GM18511 (cell line): ENCODE results near the gene ERCC2.
"Not testable (repeated sequence)": the region's sequence is repeated elsewhere in the genome, so short reads cannot be mapped to it uniquely, and the experiment has no call there.

Experiments
- ATAC-seq: cut with Tn5 transposase; IDR thresholded peaks from one replicate; pipeline ENCODE4 v1.9.1; 2021; ENCODE audit warnings: mild to moderate bottlenecking, moderate library complexity; ENCODE audit not compliant: unreplicated experiment

Gene ERCC2

DNA sequence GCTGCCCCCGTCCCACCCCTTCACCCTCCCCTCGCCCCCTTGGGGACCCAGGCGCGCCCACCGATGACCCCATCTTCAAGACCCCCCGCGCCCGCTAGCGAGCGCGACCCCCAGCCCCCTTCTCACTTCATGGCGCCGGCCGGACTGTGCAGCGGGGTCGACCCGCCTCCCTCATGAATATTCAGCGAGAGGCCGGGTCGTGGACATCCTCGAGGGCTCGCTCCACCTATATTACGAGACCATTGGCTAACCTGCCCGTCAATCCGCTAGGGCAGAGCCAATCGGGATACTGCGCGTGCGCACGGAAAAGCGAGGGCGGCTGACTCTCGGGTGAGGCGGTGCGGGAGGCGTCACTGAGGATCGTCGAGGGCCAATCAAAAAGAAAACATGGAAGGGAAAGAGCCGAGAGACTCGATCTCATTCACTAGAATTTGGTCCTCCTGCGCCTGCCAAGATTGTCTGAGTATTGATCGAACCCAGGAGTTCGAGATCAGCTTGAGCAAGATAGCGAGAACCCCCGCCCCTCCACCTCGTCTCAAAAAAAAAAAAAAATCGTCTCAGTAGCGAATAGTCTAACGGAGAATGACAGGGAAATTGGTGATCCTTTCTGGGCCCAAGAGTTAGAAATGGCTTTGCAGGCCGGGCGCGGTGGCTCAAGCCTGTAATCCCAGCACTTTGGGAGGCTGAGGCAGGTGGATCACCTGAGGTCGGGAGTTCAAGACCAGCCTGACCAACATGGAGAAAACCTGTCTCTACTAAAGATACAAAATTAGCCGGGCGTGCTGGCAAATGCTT lies at the start of gene ERCC2:
Gene ERCC2, minus strand, starts transcription at position 164 of the 795 bp plus-strand sequence. Its CDS starts 33 bp downstream, at position 131.
- ATAC-seq, result peak; percentile 97

- ATAC-seq, result no peak
These were observed 49.5 kb upstream of the ERCC2 start for GRCh38 chr19:45419895-45420294.

DNA sequence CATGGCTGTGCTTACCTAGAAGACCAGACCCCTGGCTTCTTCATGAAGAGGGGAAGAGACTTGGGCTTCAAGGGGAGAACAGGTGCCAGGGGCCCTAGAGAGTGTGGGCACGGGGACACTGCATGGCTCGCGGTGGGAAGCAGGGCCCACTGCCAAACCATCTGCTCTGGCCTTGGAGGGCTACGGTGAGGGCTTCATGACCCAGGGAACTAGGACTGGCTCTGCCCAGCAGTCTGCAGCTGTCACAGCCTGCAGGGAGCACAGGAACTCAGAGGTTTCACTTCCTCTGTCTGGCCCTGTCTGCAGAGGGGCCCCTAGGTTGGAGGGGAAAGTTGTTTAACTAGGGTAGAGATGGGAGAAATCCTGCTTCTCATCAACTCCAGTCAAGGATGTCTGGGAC lies 49.0 kb upstream of the ERCC2 start:
- ATAC-seq, result peak; percentile 63

DNA sequence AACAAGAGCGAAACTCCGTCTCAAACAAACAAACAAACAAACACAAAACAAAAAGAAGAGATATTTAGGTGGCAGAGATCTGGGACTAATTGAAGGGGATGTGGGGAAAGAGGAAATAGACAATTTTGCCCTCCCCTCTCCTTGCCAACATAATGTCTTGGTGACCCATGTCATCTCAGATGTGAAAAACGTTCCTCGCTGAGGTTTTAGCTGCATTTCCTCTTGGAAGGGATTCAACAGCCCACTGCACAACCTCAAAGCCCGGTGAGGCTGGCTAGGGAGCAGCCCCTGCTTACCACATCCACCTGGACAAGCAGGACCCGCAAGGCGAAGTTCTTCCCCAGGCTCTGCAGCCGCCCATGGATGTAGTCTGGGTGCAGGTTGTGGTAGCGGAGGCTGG lies 48.4 kb upstream of the ERCC2 start:
- no peak for ATAC-seq

- no peak for ATAC-seq
These were observed 46.8 kb upstream of the ERCC2 start for GRCh38 chr19:45417151-45417550.

GRCh38 chr19:45414468-45414867 lies 44.1 kb upstream of the ERCC2 start:
- no peak for ATAC-seq

DNA sequence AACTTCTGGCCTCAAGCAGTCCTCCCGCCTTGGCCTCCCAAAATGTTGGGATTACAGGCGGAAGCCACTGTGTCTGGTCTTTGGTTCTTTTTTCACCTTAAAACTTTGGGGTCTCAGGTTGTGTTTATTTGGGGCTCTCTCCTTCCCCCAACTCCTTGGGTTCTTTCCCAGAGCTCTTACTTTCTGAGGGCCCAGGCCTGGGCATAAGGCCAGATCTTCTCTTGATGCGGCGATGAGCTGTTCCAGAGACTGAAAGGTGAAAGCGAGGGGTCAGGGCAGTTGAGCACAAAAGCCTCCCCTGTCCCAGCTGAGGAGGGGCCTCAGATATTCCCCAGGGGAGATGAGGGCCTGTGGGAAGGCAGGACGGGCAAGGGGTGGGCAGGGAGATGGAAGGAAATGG lies 43.1 kb upstream of the ERCC2 start:
- ATAC-seq, result no peak

DNA sequence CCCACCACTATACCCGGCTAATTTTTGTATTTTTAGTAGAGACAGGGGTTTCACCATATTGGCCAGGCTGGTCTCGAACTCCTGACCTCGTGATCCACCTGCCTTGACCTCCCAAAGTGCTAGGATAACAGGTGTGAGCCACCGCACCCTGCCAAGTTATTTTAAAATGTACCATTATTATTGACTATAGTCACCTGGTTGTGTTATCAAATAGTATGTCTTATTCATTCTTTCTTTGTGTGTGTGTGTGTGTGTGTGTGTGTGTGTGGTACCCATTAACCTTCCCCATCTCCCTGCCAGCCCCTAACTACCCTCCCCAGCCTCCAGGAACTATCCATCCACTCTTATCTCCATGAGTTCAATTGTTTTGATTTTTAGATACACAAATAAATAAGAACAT lies 40.0 kb upstream of the ERCC2 start:
- not testable (repeated sequence) for ATAC-seq

DNA sequence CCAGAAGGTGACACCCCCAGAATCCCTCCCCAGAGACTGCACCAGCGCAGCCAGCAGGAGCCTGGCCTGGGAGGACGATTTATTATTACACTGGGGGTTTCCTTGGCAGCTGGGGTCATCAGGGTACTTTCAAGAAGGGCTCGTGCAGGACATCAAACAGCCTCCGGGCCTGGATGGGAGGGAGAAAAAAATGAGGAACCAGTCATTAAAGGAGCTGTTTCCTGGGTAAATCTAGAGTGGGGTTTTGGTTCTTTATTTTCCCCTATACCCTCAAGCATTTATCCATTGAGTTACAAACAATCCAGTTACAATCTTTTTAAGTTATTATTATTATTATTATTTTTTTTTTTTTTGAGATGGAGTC lies 39.2 kb upstream of the ERCC2 start:
- ATAC-seq, result no peak

DNA sequence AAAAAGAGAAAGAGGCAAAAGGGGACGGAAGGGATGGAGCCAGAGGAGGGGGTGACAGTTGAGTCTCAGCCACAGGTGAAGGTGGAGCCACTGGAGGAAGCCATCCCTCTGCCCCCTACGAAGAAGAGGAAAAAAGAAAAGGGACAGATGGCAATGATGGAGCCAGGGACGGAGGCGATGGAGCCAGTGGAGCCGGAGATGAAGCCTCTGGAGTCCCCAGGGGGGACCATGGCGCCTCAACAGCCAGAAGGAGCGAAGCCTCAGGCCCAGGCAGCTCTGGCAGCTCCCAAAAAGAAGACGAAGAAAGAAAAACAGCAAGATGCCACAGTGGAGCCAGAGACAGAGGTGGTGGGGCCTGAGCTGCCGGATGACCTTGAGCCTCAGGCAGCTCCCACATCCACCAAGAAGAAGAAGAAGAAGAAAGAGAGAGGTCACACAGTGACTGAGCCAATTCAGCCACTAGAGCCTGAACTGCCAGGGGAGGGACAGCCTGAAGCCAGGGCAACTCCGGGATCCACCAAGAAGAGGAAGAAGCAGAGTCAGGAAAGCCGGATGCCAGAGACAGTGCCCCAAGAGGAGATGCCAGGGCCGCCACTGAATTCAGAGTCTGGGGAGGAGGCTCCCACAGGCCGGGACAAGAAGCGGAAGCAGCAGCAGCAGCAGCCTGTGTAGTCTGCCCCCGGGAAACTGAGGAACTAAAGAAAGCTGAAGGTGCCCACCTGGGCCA lies 38.6 kb upstream of the ERCC2 start:
- no peak for ATAC-seq

- no peak for ATAC-seq
These were observed 37.7 kb upstream of the ERCC2 start for GRCh38 chr19:45408121-45408520.

DNA sequence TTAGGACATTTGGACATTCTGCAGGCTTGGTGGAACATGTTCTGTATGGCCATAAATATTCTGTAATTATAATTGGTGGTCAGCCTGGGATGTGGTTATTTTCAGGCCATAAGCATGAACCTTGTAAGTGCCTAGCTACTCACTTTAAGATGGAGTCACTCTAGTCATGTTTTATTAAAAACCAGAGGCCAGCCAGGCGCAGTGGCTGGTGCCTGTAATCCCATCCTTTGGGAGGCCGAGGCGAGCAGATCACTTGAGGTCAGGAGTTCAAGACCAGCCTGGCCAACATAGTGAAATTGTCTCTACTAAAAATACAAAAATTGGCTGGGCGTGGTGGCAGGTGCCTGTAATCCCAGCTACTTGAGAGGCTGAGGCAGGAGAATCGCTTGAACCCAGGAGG lies 37.2 kb upstream of the ERCC2 start:
- ATAC-seq, result not testable (repeated sequence)

DNA sequence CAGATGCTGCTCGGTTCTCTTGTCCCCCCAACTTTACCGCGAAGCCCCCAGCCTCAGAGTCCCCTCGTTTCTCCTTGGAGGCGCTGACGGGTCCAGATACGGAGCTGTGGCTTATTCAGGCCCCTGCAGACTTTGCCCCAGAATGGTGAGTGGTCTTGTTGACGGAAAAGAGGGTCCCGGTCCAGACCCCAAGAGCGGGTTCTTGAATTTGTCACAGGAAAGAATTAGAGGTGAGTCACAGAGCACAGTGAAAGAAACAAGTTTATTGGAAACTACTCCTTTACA lies 36.7 kb upstream of the ERCC2 start:
- ATAC-seq, result no peak

DNA sequence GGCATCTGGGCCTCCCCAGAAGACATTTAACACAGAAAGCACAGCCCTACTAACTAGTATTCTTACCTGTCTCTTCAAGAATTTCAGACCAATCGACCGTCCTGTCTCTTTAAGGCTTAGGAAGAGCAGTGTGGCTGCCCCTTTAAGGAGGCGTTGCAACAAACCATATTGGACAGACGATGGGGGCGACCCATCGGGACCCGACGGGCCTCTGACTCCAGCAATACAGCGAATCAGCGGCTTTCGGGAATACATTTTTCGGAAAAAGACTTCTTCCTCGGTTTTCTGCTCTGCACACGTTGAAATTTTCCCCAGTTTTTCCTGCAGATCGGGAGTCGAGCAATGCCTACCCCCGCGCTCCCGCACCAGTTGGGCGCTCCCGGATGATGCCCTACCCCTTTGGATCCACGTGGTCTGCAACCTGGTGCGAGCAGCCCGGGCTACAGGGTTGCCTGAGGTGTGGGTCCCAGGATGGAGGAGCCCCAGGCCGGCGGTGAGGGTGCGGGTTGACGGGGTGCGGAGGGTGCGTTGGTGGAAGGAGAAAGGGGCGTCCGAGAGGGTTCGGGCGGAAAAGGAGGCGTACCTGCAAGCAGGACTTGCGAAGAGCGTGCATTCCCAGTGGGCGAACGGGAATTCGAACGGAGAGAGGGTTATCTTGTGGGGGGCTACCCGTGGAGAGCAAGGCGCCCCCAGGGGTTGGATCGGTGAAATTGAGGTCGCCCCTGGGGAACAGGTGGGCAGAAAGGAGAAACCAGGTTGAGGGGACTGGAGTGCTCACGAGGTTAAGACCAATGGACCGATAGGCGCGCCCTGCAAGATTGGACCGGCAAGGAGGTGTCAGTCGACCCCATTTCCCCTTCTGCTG lies 36.1 kb upstream of the ERCC2 start, which contains the start of gene POLR1G:
Gene POLR1G, plus strand, starts transcription at position 419 of the 865 bp plus-strand sequence. Its CDS starts 53 bp downstream, at position 472.
- ATAC-seq, result peak; percentile 83

DNA sequence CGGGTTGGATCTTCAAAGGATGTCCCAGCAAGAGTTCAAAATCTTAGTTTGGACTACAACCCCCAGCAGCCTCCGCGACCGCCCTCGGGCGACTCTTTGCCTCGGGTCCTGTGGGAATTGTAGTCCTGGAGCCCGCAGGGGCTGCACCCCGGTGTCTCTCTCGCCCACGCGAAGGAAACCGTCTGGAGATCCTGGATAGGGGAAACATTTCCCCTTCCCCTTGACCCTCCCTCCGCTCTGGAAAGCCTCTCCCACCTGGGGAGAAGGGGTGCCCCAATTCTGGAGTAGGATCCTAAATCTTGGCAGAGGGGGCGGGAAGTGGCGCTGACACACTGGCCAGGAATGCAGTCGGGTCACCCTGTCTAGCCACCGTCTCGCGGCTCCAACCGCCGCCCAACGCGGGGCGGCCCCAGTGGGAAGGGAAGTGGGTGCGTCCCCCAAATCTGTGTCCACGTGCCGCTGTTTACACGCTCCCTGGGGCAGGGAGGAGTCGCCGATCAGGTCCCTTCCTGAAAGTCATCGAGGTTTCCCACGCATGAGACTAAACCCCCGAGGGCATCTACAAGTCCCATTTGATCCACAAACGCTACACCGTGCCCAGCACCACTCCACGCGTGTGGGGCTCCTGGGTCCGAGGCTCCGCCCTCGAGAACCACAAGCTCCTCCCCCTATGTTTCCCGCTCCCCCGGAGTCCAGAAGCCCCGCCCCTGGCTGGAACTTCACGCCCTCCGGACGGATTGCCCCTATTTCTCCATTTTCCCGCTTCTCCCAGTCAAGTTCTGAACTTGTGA lies 35.3 kb upstream of the ERCC2 start:
- ATAC-seq, result peak; percentile 52

DNA sequence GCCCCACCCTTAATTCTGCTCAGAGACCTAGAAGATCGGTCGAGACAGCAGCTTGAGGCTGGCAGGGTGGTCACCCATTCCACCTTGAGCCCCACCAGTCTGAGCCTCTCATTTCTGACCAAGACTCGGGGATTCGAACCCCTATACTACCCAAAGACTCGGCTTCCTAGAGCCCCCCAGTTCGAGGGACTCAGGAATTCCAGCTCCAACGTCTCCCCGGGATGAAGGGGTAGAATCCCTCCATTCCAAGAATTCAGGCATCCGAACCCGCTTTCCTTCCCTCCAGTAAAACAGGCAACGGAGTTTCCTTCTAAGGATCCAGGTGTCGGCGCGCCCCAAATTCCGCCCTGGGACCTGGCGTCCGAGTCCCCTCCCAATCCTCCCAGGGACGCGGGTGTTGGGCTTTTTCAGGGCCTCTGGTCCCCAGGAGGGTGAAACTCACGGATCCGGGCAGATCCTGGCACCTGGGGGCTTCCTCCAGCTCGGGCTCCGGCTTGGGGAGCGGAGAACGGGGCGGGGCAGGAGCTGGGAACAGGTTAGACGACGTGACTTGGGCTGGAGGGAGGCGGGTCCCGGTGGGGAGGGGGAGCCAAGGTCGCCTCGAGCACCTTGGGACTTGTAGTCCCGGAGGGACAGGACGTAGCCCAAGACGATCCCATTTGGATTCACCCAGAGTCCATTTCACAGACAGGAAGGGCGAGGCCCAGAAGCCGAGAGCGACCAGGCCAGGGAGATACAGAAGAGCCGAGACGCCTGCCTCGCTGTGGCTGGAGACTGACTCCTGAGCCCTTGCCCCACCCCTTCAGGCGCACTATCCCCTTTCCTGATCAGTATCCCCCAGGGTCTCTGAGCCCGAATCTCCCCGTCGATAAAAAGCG lies 34.4 kb upstream of the ERCC2 start, which contains the start of gene PPP1R13L:
Gene PPP1R13L, minus strand, starts transcription at position 513 of the 878 bp plus-strand sequence. CDS start 6,751 bp downstream, outside the sequence.
- ATAC-seq, result no peak

DNA sequence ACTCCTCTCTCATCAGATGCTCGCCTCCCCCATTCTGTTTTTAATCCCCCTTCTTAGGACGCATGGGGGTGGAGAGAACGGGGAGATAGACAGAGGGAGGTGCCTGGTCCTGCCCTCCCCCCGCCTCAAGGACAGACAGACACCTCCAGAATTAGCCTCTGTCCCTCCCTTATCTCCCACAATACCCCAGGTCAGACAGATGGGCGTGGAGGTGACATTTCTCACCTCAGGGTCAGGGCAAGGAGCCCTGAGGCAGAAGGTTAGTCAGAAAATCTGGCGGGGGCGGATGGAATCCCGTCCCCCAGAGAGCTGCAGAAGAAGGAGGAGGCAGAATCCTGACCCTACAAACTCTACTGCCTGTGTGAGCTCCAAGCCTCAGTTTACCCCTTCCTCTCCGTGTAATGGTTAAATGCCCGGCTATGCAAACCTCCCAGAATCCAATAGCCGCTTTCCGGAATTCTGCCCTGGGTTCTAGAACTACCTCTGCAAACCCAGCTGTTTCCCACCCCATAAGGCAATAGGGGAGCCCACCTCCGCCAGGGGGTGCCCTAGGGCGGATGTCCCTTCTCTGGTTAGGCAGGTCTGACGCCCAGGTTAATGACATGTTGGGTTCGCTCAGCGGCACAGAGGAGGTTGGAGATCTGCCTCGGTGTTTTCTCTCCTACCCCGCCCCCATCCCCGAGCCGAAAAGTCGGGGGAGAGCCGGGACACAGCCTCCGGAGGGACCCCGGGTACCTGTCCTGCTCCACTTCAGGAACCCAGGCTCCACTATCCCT lies 33.6 kb upstream of the ERCC2 start:
- ATAC-seq, result no peak

DNA sequence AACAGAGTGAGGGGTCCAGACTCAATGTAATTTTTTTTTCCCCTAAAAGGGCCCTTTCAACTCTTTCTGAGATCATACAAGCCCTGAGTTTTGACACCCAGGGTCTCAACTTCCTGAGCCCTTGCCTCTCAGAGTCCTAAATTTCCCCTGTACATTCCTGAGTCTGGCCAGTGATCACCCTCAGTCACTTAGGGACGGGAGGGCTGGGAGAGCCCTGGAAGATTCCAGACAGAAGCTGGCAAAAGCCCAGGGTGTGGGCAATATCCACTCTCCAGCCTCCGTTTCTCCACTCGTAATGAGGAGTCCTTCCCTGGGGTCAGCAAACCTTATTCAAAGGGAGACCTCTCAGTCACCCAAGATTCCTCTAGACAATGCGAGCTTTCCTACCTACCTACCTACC lies 32.9 kb upstream of the ERCC2 start:
- no peak for ATAC-seq
